Measurements from ENCODE around the gene RNU6-1. TPM values are rescaled to one million over a fixed set of nuclear protein-coding genes. Genes with fewer than 3 reads are reported as not detected.
A peak's percentile ranks its signal among the peaks of the same experiment; 100 is the strongest.

RNU6-1 gene
- total RNA-seq, 1 experiment from 2014 or later: not detected

- POLR2A ChIA-PET: interaction anchor here (0.6 to 1.1 kb wide), 4 partner anchors 197 to 332 kb away, joined by 3 read pairs; no protein-coding TSS in a partner anchor
- no peaks in the 10 kb centered on the region for H3K27me3 Mint-ChIP-seq (ENCODE audit: insufficient read depth, unreplicated experiment)
- H3K36me3 Mint-ChIP-seq (ENCODE audit: insufficient read depth, unreplicated experiment): no peaks in the 10 kb centered on the region
- H3K27ac Mint-ChIP-seq (ENCODE audit: low read depth, unreplicated experiment): no peak overlapping the region
- TF ChIP-seq, protein P1, sequence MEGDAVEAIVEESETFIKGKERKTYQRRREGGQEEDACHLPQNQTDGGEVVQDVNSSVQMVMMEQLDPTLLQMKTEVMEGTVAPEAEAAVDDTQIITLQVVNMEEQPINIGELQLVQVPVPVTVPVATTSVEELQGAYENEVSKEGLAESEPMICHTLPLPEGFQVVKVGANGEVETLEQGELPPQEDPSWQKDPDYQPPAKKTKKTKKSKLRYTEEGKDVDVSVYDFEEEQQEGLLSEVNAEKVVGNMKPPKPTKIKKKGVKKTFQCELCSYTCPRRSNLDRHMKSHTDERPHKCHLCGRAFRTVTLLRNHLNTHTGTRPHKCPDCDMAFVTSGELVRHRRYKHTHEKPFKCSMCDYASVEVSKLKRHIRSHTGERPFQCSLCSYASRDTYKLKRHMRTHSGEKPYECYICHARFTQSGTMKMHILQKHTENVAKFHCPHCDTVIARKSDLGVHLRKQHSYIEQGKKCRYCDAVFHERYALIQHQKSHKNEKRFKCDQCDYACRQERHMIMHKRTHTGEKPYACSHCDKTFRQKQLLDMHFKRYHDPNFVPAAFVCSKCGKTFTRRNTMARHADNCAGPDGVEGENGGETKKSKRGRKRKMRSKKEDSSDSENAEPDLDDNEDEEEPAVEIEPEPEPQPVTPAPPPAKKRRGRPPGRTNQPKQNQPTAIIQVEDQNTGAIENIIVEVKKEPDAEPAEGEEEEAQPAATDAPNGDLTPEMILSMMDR (IDR thresholded peaks at IDR 0.05; ENCODE audit: unreplicated experiment): no peak
- intact Hi-C loops (cut with micrococcal nuclease): no loop called here
- DNase-seq (ENCODE audit: unreplicated experiment): no peak
- CTCF ChIA-PET: interaction anchor here (2.9 kb wide), 1 partner anchor 9 kb away, joined by 24 read pairs; no protein-coding TSS in a partner anchor
- BruUV-seq (replicated peaks): no TSS peak
- H3K4me3 Mint-ChIP-seq (ENCODE audit: unreplicated experiment): no peak overlapping the region
- H3K4me1 Mint-ChIP-seq (ENCODE audit: insufficient read depth, unreplicated experiment): peaks cover 15% of the 10 kb centered on the region
- H3K9me3 Mint-ChIP-seq (ENCODE audit: unreplicated experiment): no peaks in the 10 kb centered on the region
Observed at GRCh38 chr15:67854358-67854757, 14.5 kb upstream of the RNU6-1 start.

DNA sequence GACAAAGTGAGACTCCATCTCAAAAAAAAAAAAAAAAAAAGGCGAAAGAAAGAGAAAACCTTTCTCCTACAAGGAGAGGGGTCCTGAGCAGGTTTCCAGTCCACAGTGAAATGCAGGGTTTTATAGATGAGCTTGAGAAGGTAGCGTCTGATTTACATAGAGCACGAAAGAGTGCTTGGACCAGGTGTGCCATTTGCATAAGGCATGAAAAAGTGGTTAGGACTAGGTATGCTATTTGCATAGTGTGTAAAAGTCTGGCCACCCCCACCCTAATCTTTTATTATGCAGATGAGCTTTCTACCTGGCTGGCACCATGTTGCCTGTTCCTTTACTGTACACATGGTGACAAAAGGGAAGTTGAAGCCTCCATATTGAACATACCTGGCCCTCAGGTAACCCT, 13.6 kb upstream of the RNU6-1 start:
- TF ChIP-seq, protein P1 (IDR thresholded peaks at IDR 0.05; ENCODE audit: unreplicated experiment): no peak

GRCh38 chr15:67852418-67852817, 12.6 kb upstream of the RNU6-1 start:
- DNase-seq (ENCODE audit: unreplicated experiment): no peak
- intact Hi-C loops (cut with micrococcal nuclease): no loop called here
- peaks cover 15% of the 10 kb centered on the region for H3K4me1 Mint-ChIP-seq (ENCODE audit: insufficient read depth, unreplicated experiment)
- H3K36me3 Mint-ChIP-seq (ENCODE audit: insufficient read depth, unreplicated experiment): no peaks in the 10 kb centered on the region
- ChIA-PET CTCF (interaction anchor here (0.6 kb wide), 1 partner anchor 85 kb away, joined by 4 read pairs; no protein-coding TSS in a partner anchor), POLR2A (no interaction called here)
- no peaks in the 10 kb centered on the region for H3K27me3 Mint-ChIP-seq (ENCODE audit: insufficient read depth, unreplicated experiment)
- TF ChIP-seq, protein P1 (IDR thresholded peaks at IDR 0.05; ENCODE audit: unreplicated experiment): no peak
- H3K9me3 Mint-ChIP-seq (ENCODE audit: unreplicated experiment): no peaks in the 10 kb centered on the region
- H3K27ac Mint-ChIP-seq (ENCODE audit: low read depth, unreplicated experiment): no peak overlapping the region
- H3K4me3 Mint-ChIP-seq (ENCODE audit: unreplicated experiment): no peak overlapping the region
- no TSS peak for BruUV-seq (replicated peaks)

More for the DNA sequence above, 13.6 kb upstream of the RNU6-1 start:
- POLR2A ChIA-PET: interaction anchor here (0.6 to 1.1 kb wide), 3 partner anchors 198 to 333 kb away, joined by 3 read pairs; no protein-coding TSS in a partner anchor
- Mint-ChIP-seq H3K27me3 (ENCODE audit: insufficient read depth, unreplicated experiment) (no peaks in the 10 kb centered on the region), H3K27ac (ENCODE audit: low read depth, unreplicated experiment) (no peak overlapping the region), H3K4me3 (ENCODE audit: unreplicated experiment) (no peak overlapping the region), H3K9me3 (ENCODE audit: unreplicated experiment) (no peaks in the 10 kb centered on the region), H3K36me3 (ENCODE audit: insufficient read depth, unreplicated experiment) (no peaks in the 10 kb centered on the region), H3K4me1 (ENCODE audit: insufficient read depth, unreplicated experiment) (peaks cover 15% of the 10 kb centered on the region)
- intact Hi-C loops (cut with micrococcal nuclease): no loop called here
- CTCF ChIA-PET: interaction anchor here (2.9 kb wide), 1 partner anchor 10 kb away, joined by 24 read pairs; no protein-coding TSS in a partner anchor
- no TSS peak for BruUV-seq (replicated peaks)
- no peak for DNase-seq (ENCODE audit: unreplicated experiment)

- Mint-ChIP-seq H3K4me3 (ENCODE audit: unreplicated experiment) (no peak overlapping the region), H3K27ac (ENCODE audit: low read depth, unreplicated experiment) (no peak overlapping the region), H3K9me3 (ENCODE audit: unreplicated experiment) (no peaks in the 10 kb centered on the region), H3K36me3 (ENCODE audit: insufficient read depth, unreplicated experiment) (no peaks in the 10 kb centered on the region), H3K4me1 (ENCODE audit: insufficient read depth, unreplicated experiment) (peaks cover 15% of the 10 kb centered on the region), H3K27me3 (ENCODE audit: insufficient read depth, unreplicated experiment) (no peaks in the 10 kb centered on the region)
- TF ChIP-seq, protein P1 (IDR thresholded peaks at IDR 0.05; ENCODE audit: unreplicated experiment): no peak
- ChIA-PET CTCF (no interaction called here), POLR2A (interaction anchor here (0.7 to 1.5 kb wide), 3 partner anchors 10 to 280 kb away, joined by 3 to 4 read pairs (median 3); no protein-coding TSS in a partner anchor)
- peak; percentile 89 for DNase-seq (ENCODE audit: unreplicated experiment)
- intact Hi-C loops (cut with micrococcal nuclease): no loop called here
- BruUV-seq (replicated peaks): no TSS peak
Observed at GRCh38 chr15:67850994-67851571, 11.2 kb upstream of the RNU6-1 start.
